SK-N-MC (cell line): Measurements from ENCODE around the gene SPATA2.
"Not testable (repeated sequence)": the region's sequence is repeated elsewhere in the genome, so short reads cannot be mapped to it uniquely, and the experiment has no call there.

Experiments
- EZH2 ChIP-seq: fragments of 200-600 bp; sonication (generic); IDR thresholded peaks from one replicate; pipeline ENCODE4 v1.6.1; 2017; ENCODE audit warnings: antibody characterized with exemption
- FOXP2 ChIP-seq: optimal IDR thresholded peaks from 2 replicates; pipeline ENCODE3; 2011; ENCODE audit warnings: mild to moderate bottlenecking, moderate library complexity; ENCODE audit not compliant: insufficient read depth; ENCODE audit errors: extremely low read length, control extremely low read depth
- POLR2AphosphoS5 ChIP-seq: IDR thresholded peaks from 2 replicates; pipeline ENCODE4 v1.6.1; 2012; ENCODE audit warnings: mild to moderate bottlenecking, low read depth, low read length, borderline replicate concordance

GRCh38 chr20:49861232-49861631, 54.1 kb downstream of the SPATA2 start:
- TF ChIP-seq EZH2, FOXP2, POLR2AphosphoS5: not testable (repeated sequence)
